Heart left ventricle (tissue), 16 donors: ENCODE results near the gene RPL34. TPM values are rescaled to one million over a fixed set of nuclear protein-coding genes. Genes with fewer than 3 reads are reported as not detected.
A peak's percentile ranks its signal among the peaks of the same experiment; 100 is the strongest.

Experiments used
- ATAC-seq, 4 donors: fragments of 200-7000 bp; cut with Tn5 transposase; one replicate each; pipeline ENCODE4 v1.9.1; 2020 to 2022; ENCODE audit warnings: moderate library complexity in 4 of 4, mild to moderate bottlenecking in 3 of 4, moderate number of reproducible peaks in 1 of 4
- DNase-seq, 5 donors: peaks; one replicate each; pipeline ENCODE4 v3.0.0-alpha.2; 2020
- H3K27ac ChIP-seq, 12 donors: fragments of 200-600 bp; sonication (generic) in 4 of 12; one replicate each; pipeline versions ENCODE4 v1.5.0 to v1.8.0; 2016 to 2022; ENCODE audit warnings: mild to moderate bottlenecking in 2 of 12
- H3K27me3 ChIP-seq, 9 donors: fragments of 200-600 bp; sonication (generic) in 2 of 9; one replicate each; pipeline versions ENCODE4 v1.5.1 to v1.8.0; 2016 to 2022; ENCODE audit warnings: mild to moderate bottlenecking in 3 of 9
- H3K36me3 ChIP-seq, 9 donors: fragments of 200-600 bp; sonication (generic) in 2 of 9; one replicate each; pipeline versions ENCODE4 v1.5.0 to v1.8.0; 2018 to 2022; ENCODE audit warnings: mild to moderate bottlenecking in 2 of 9
- H3K4me1 ChIP-seq, 12 donors: fragments of 200-600 bp; sonication (generic) in 4 of 12; one replicate each; pipeline versions ENCODE4 v1.5.0 to v1.8.0; 2016 to 2022; ENCODE audit warnings: mild to moderate bottlenecking in 3 of 12
- H3K4me3 ChIP-seq, 12 donors: fragments of 200-600 bp; sonication (generic) in 4 of 12; one replicate each; pipeline versions ENCODE4 v1.5.0 to v1.8.0; 2017 to 2022; ENCODE audit warnings: mild to moderate bottlenecking in 9 of 12, moderate library complexity in 4 of 12
- H3K9me3 ChIP-seq, 12 donors: fragments of 200-600 bp; sonication (generic) in 4 of 12; one replicate each; pipeline versions ENCODE4 v1.5.0 to v1.8.0; 2016 to 2022; ENCODE audit warnings: mild to moderate bottlenecking in 1 of 12
- CTCF ChIP-seq, 12 donors: fragments of 200-600 bp; sonication (generic) in 4 of 12; IDR thresholded peaks; one replicate each; pipeline versions ENCODE4 v1.5.0 to v1.8.0; 2018 to 2022; ENCODE audit warnings: antibody characterized with exemption in 12 of 12, mild to moderate bottlenecking in 5 of 12
- POLR2A ChIP-seq, 2 donors: fragments of 450-650 bp; IDR thresholded peaks; one replicate each; pipeline ENCODE4 v1.6.1; 2017; ENCODE audit warnings: antibody characterized with exemption in 2 of 2, mild to moderate bottlenecking in 2 of 2, moderate library complexity in 2 of 2
- WGBS, 4 donors: extraction: QIAGEN DNeasy Blood & Tissue Kit in 2 of 4; methylation state at CpG; one replicate each; pipeline versions ENCODE4 v1.1.5 to v1.1.7; 2013 to 2018; 5-methylcytosine and 5-hydroxymethylcytosine counted together
- intact Hi-C, 10 donors: fragments of 100-400 bp; cut with DNase I; formaldehyde crosslinking; loops; one replicate each; pipeline versions ENCODE4 v1.11.1 to v1.14.2; 2022
- polyA plus RNA-seq, 2 donors: library from polyadenylated mRNA; stranded (reverse); fragments of 200-250 nt; gene quantifications; one replicate each; pipeline ENCODE4 v1.2.3, GENCODE V29; 2013
- total RNA-seq, 9 donors: library from RNA; depleted of rRNA in 2 of 9; stranded (reverse); fragments of >200 nt in 2 of 9; fragmentation: NEBNext Ultra II Directional in 3 of 9; extraction: Animal tissue kit (Norgen Biotek cat#: 25700) in 3 of 9; gene quantifications; one replicate each; pipeline versions ENCODE4 v1.1.0 to v1.2.4, GENCODE V29; 2016 to 2023
- donor health status: ischemic (EF 13 %, LVEDD 7.1; RV severe dilation, severe dysfunction).
- donor health status: healthy with polysubstance abuse.
- donor health status: DM: no; HTN: yes; CAD: no.
- donor health status: DM: no; HTN: no; CAD: no.
- donor health status: ischemic (EF 25% LVEDD 6.9; RV normal size, moderate dysfunction).
- donor health status: ischemic (EF 25% LVEDD 5.7; RV mildly dilated, moderate dysfunction).
- donor health status: healthy.
- donor health status: DM: yes; HTN: yes; CAD: no.
- donor health status: ischemic (EF 35%, LVEDD 5.7; RV mildly dilated, moderate dysfunction).
- donor health status: nonischemic (EF 11% LVEDD 7.7; RV severe dilation, severe dysfunction).
- donor health status: DM: yes; HTN: yes; CAD: no.
- donor health status: PGD.
- donor health status: ischemic (EF 29% LVEDD 5.4; RV normal size, mild dysfunction).
- donor health status: nonischemic (EF 23%, LVEDD 6.1; RV moderate dilation, normal function).

The RPL34 gene
- total and polyA plus RNA-seq, 11 donors = 334 to 2,969 (median 759) TPM

- TF ChIP-seq POLR2A (IDR thresholded peaks at IDR 0.05) = no peak
- TF ChIP-seq CTCF (IDR thresholded peaks at IDR 0.05) = no peak
- 87 to 94% (median 92%) methylated on average over 8 of the region's 8 CpGs for WGBS, 4 donors
- Histone ChIP-seq H3K27me3 (no peaks in the 10 kb centered on the region), H3K9me3 (no peaks in the 10 kb centered on the region), H3K4me3 (no peak overlapping the region), H3K4me1 (no peaks in the 10 kb centered on the region), H3K27ac (no peak overlapping the region), H3K36me3 (peaks cover 0 to 68% (median 61%) of the 10 kb centered on the region in 9 donors)
- no peak for ATAC-seq
- no peak for DNase-seq
- intact Hi-C loops = no loop called here
Measured at GRCh38 chr4:108635070-108635655, 14.8 kb downstream of the RPL34 start.

GRCh38 chr4:108636246-108636645, 15.9 kb downstream of the RPL34 start:
- Histone ChIP-seq H3K4me1 (no peaks in the 10 kb centered on the region), H3K4me3 (no peak overlapping the region), H3K36me3 (peaks cover 0 to 57% (median 50%) of the 10 kb centered on the region in 9 donors), H3K9me3 (no peaks in the 10 kb centered on the region), H3K27ac (no peak overlapping the region), H3K27me3 (no peaks in the 10 kb centered on the region)
- intact Hi-C loops = no loop called here
- ATAC-seq = no peak
- TF ChIP-seq CTCF (IDR thresholded peaks at IDR 0.05) = no peak
- TF ChIP-seq POLR2A (IDR thresholded peaks at IDR 0.05) = no peak
- DNase-seq = no peak
- 83 to 87% (median 84%) methylated on average over 1 of the region's 1 CpG for WGBS, 4 donors

GRCh38 chr4:108637856-108638255, 17.5 kb downstream of the RPL34 start:
- intact Hi-C loops = no loop called here
- ATAC-seq (no peak), DNase-seq (no peak)
- Histone ChIP-seq H3K9me3 (no peaks in the 10 kb centered on the region), H3K4me3 (no peak overlapping the region), H3K4me1 (no peaks in the 10 kb centered on the region), H3K27me3 (no peaks in the 10 kb centered on the region), H3K27ac (no peak overlapping the region), H3K36me3 (peaks cover 0 to 41% (median 34%) of the 10 kb centered on the region in 9 donors)
- 50 to 67% (median 63%) methylated on average over 2 of the region's 2 CpGs for WGBS, 4 donors
- TF ChIP-seq CTCF (IDR thresholded peaks at IDR 0.05) (peak in 2 of 12 donors; percentile 8 to 12), POLR2A (IDR thresholded peaks at IDR 0.05) (no peak)

- no peaks in the 10 kb centered on the region for H3K36me3 ChIP-seq
- no peak for DNase-seq
- 69 to 84% (median 74%) methylated on average over 1 of the region's 1 CpG for WGBS, 4 donors
- no peaks in the 10 kb centered on the region for H3K27me3 ChIP-seq
- TF ChIP-seq POLR2A (IDR thresholded peaks at IDR 0.05) (no peak), CTCF (IDR thresholded peaks at IDR 0.05) (no peak)
- H3K9me3 ChIP-seq = no peaks in the 10 kb centered on the region
- H3K4me1 ChIP-seq = no peaks in the 10 kb centered on the region
- H3K4me3 ChIP-seq = no peak overlapping the region
- no peak for ATAC-seq
- intact Hi-C loops = no loop called here
- no peak overlapping the region for H3K27ac ChIP-seq
Measured at GRCh38 chr4:108644237-108644636, 23.9 kb downstream of the RPL34 start.
